Type B pancreatic cell (in vitro differentiated cells): ENCODE measurements around the gene IL7R. TPM values are rescaled to one million over a fixed set of nuclear protein-coding genes. Genes with fewer than 3 reads are reported as not detected.

Source experiments
- DNase-seq: peaks from one replicate; pipeline ENCODE4 v3.0.0; 2021; ENCODE audit warnings: mixed read lengths; ENCODE audit not compliant: unreplicated experiment; ENCODE audit errors: extremely low spot score
- H3K27ac Mint-ChIP-seq: 2 replicates; pipeline ENCODE4 v1.8.0; 2021; ENCODE audit warnings: mild to moderate bottlenecking, mixed read lengths
- H3K27me3 Mint-ChIP-seq: 2 replicates; pipeline ENCODE4 v1.8.0; 2021; ENCODE audit warnings: mixed read lengths
- H3K36me3 Mint-ChIP-seq: 2 replicates; pipeline ENCODE4 v1.8.0; 2021; ENCODE audit warnings: mixed read lengths
- H3K4me1 Mint-ChIP-seq: one replicate; pipeline ENCODE4 v1.8.0; 2021; ENCODE audit warnings: mixed read lengths; ENCODE audit not compliant: unreplicated experiment
- H3K4me3 Mint-ChIP-seq: 2 replicates; pipeline ENCODE4 v1.8.0; 2021; ENCODE audit warnings: mild to moderate bottlenecking, mixed read lengths
- H3K9me3 Mint-ChIP-seq: 2 replicates; pipeline ENCODE4 v1.8.0; 2021; ENCODE audit warnings: mixed read lengths
- total RNA-seq: library from RNA; stranded (reverse); gene quantifications from 2 replicates; pipeline ENCODE4 v1.2.1, GENCODE V29; 2021; ENCODE audit warnings: low replicate concordance
- TF ChIP-seq, protein P1 (sequence below): fragments of 200-600 bp; sonication (generic); conservative IDR thresholded peaks from 2 replicates; pipeline ENCODE4 v1.5.0; 2021; ENCODE audit warnings: antibody characterized with exemption, mild to moderate bottlenecking

IL7R gene
- total RNA-seq, 1 donor from 2014 or later = not detected

DNA sequence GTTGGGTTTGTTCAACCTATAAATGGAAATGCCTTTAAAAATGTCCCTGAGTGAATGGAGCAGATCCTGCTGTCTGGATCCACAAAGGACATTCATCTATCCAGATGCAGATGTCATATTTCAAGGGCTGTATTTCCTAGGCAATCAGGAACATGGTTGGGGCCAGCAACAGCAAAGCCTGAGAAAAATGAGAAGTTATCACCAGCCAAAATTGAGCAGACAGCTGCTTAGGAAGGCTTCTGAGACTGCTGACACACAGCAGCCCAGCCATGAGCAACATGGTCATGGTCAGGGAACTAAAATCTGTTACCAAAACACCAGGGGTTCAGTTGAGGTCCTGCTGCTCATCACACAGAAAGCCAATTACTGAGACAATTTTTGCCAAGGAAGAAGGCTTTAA lies 9.2 kb upstream of the IL7R start:
- Mint-ChIP-seq H3K27ac (no peak overlapping the region), H3K9me3 (peaks cover 4% of the 10 kb centered on the region), H3K36me3 (no peaks in the 10 kb centered on the region), H3K27me3 (peaks cover 3% of the 10 kb centered on the region), H3K4me1 (no peaks in the 10 kb centered on the region), H3K4me3 (no peak overlapping the region)
- TF ChIP-seq, protein P1, sequence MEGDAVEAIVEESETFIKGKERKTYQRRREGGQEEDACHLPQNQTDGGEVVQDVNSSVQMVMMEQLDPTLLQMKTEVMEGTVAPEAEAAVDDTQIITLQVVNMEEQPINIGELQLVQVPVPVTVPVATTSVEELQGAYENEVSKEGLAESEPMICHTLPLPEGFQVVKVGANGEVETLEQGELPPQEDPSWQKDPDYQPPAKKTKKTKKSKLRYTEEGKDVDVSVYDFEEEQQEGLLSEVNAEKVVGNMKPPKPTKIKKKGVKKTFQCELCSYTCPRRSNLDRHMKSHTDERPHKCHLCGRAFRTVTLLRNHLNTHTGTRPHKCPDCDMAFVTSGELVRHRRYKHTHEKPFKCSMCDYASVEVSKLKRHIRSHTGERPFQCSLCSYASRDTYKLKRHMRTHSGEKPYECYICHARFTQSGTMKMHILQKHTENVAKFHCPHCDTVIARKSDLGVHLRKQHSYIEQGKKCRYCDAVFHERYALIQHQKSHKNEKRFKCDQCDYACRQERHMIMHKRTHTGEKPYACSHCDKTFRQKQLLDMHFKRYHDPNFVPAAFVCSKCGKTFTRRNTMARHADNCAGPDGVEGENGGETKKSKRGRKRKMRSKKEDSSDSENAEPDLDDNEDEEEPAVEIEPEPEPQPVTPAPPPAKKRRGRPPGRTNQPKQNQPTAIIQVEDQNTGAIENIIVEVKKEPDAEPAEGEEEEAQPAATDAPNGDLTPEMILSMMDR = no peak
- DNase-seq = no peak

DNA sequence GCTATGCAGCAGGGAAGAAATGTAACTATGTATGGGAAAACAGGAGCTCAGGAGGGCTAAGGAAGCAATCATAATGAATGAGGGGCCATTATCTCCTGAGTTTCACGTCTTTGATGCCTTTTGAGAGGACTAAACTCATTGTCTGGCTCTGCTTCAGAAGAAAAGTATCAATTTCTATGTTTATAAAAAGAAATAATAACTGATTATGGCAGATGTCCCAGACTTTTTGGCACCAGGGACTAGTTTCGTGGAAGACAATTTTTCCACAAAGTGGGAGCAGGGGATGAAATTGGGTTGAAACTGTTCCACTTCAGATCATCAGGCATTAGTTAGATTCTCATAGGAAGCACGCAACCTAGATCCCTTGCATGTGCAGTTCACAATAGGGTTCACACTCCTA lies 8.7 kb upstream of the IL7R start:
- no peaks in the 10 kb centered on the region for H3K4me1 Mint-ChIP-seq
- H3K4me3 Mint-ChIP-seq = no peak overlapping the region
- H3K36me3 Mint-ChIP-seq = no peaks in the 10 kb centered on the region
- TF ChIP-seq, protein P1 = no peak
- H3K27me3 Mint-ChIP-seq = peaks cover 3% of the 10 kb centered on the region
- H3K9me3 Mint-ChIP-seq = peaks cover 4% of the 10 kb centered on the region
- H3K27ac Mint-ChIP-seq = no peak overlapping the region
- no peak for DNase-seq

DNA sequence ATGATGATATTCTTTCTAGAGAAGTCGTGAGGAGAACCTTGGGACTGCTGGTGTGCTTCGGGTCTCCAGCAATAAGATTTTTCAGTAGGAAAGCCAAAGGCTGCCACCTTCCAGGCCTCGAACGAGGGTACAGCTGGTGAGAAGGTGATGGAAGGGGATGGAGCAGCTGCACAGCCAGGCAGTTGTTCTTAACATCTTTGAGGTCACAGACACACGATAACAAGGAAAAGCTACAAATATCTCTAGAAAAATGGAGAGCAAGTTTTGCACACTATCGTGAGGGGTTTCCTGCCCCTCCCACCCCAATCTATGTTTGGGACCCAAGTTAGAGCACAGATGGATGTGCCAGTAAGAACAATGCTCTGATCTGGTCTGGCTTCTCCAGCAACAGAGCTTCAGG lies 6.8 kb upstream of the IL7R start:
- Mint-ChIP-seq H3K4me3 (no peak overlapping the region), H3K27ac (no peak overlapping the region), H3K4me1 (no peaks in the 10 kb centered on the region), H3K9me3 (peaks cover 4% of the 10 kb centered on the region), H3K27me3 (peaks cover 3% of the 10 kb centered on the region), H3K36me3 (no peaks in the 10 kb centered on the region)
- no peak for DNase-seq
- TF ChIP-seq, protein P1 = no peak

DNA sequence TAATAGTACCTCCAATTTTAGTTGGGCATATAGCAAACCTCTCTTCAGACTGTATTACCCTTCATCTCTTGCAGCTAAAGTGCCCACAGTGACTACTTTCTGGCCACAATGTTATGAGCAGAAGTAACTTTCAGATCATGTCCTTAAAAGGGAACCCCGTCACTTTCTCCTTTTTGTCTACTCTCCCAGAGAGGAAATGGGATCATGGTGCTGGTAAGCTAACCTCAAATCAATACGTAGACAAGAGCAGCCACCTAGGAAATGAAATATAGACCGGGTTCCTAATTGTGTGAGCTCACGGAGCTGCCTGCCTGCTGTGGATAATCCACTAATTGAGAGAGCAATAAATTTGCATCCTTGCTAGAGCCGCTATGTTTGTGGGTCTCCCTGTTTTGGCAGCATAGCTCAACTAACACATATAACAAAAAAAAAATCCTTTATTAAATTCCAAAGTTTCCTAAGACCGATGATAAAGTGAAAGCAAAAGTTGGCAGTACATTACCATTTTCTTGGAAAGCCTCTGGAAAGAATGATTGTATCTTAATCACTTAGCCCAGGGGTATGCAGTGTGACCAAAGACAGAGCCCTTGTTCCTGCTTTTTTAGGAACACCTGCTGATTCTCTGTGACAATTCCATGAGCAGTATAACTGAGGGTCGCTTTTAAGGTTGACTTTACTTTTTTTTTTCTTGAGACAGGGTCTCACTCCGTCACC lies 5.6 kb upstream of the IL7R start:
- no peak for DNase-seq
- Mint-ChIP-seq H3K27me3 (peaks cover 3% of the 10 kb centered on the region), H3K27ac (no peak overlapping the region), H3K9me3 (peaks cover 4% of the 10 kb centered on the region), H3K36me3 (no peaks in the 10 kb centered on the region), H3K4me3 (no peak overlapping the region), H3K4me1 (no peaks in the 10 kb centered on the region)
- TF ChIP-seq, protein P1 = no peak

DNA sequence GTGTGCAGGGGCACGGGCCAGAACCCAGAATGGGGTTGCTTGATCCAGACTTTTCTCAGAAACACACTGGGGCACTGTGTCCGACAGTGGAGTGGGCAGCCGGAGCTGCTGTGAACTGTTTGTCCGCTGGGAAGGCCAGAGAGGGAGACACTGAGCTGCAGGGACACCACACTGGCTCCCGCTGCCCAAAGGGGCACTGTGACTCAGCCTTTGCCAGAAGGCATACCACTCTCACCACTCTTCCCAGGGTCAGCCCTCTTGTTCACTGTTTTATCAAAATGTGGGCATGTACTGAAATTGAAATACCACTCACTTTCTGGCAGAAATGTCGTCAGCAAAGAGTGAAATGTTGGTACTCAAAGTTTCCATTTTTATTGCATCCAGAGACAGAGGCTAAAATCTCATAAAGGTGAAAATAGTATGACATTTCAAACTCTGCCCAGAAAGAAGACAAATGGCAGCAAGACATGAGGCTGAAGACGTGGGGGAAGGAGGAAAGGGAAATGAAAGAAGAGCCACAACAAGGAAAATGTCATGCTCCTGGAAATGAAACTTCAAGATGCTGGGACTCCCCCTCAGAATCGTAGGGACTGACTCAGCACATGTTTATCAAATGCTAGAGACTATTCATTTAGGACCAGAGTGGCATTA lies 4.5 kb upstream of the IL7R start:
- no peak overlapping the region for H3K4me3 Mint-ChIP-seq
- no peaks in the 10 kb centered on the region for H3K4me1 Mint-ChIP-seq
- TF ChIP-seq, protein P1 = no peak
- H3K27me3 Mint-ChIP-seq = peaks cover 3% of the 10 kb centered on the region
- no peak for DNase-seq
- no peak overlapping the region for H3K27ac Mint-ChIP-seq
- no peaks in the 10 kb centered on the region for H3K36me3 Mint-ChIP-seq
- no peaks in the 10 kb centered on the region for H3K9me3 Mint-ChIP-seq
